PC-3 (cell line): ENCODE measurements around the gene LASP1NB.

Experiments used
- EZH2 ChIP-seq: fragments of 300-600 bp; sonication (generic); IDR thresholded peaks from one replicate; pipeline ENCODE4 v1.6.1; 2017; ENCODE audit warnings: antibody characterized with exemption, mild to moderate bottlenecking, low read length; ENCODE audit not compliant: unreplicated experiment
- EZH2phosphoT487 ChIP-seq: fragments of 300-600 bp; sonication (generic); IDR thresholded peaks from 2 replicates; pipeline ENCODE4 v1.6.1; 2018; ENCODE audit warnings: mild to moderate bottlenecking, antibody characterized with exemption, low read length, borderline replicate concordance
- TF ChIP-seq, protein P1 (sequence below): fragments of 300-600 bp; sonication (generic); conservative IDR thresholded peaks from 2 replicates; pipeline ENCODE4 v1.5.1; 2017; ENCODE audit warnings: antibody characterized with exemption, low read depth, mild to moderate bottlenecking, low read length

DNA sequence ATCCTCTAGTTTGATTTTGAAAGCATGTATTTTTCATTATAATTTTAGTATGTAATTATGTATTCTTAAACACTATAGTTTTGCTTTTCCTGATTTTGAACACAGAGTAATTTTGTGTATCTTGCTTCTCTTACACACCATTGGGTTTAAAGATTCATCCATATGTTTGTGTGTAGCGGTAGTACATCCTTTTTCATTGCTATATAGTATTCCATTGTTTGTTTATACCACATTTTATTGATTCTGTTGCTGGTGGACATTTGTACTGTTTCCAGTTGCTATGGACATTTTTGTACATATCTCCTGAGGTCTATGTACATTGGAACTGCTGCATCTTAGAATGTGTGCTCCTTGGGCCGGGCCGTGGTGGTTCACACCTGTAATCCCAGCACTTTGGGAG lies 20.5 kb upstream of the LASP1NB start:
- TF ChIP-seq EZH2phosphoT487 (no peak), EZH2 (no peak)
- TF ChIP-seq, protein P1, sequence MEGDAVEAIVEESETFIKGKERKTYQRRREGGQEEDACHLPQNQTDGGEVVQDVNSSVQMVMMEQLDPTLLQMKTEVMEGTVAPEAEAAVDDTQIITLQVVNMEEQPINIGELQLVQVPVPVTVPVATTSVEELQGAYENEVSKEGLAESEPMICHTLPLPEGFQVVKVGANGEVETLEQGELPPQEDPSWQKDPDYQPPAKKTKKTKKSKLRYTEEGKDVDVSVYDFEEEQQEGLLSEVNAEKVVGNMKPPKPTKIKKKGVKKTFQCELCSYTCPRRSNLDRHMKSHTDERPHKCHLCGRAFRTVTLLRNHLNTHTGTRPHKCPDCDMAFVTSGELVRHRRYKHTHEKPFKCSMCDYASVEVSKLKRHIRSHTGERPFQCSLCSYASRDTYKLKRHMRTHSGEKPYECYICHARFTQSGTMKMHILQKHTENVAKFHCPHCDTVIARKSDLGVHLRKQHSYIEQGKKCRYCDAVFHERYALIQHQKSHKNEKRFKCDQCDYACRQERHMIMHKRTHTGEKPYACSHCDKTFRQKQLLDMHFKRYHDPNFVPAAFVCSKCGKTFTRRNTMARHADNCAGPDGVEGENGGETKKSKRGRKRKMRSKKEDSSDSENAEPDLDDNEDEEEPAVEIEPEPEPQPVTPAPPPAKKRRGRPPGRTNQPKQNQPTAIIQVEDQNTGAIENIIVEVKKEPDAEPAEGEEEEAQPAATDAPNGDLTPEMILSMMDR: no peak
